HPDE6-E6E7 (cell line): ENCODE data around the gene SORCS1.
A peak's percentile ranks its signal among the peaks of the same experiment; 100 is the strongest.

Experiments
- DNase-seq: peaks from one replicate; pipeline ENCODE4 v3.0.0; 2011; ENCODE audit warnings: missing footprints; ENCODE audit errors: extremely low spot score

Gene SORCS1

DNA sequence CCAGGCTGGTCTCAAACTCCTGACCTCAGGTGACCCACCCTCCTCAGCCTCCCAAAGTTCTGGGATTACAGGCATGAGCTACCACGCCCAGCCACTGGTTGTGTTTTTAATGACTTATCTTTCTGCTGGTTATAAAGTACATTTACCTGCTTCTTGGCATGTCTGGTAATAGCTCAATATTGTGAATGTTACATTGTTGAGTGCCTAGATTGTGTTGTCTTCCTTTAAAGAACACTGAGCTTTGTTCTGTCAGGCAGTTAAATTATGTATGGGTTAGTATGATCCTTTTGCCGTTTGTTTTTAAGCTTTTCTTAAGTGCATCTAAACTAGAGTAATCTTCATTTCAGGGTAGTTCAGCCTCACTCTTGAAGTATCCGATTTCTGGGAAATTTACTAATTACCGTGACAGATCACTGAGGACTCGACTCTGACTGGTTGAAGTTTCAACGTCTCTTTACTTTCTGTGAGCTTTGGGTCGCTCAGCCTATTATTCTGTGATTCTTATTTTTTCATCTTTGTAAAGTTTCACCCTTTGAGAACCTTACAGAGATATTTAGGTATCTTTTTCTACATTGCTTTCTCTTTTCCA, 617.4 kb downstream of the SORCS1 start:
- no peak for DNase-seq

DNA sequence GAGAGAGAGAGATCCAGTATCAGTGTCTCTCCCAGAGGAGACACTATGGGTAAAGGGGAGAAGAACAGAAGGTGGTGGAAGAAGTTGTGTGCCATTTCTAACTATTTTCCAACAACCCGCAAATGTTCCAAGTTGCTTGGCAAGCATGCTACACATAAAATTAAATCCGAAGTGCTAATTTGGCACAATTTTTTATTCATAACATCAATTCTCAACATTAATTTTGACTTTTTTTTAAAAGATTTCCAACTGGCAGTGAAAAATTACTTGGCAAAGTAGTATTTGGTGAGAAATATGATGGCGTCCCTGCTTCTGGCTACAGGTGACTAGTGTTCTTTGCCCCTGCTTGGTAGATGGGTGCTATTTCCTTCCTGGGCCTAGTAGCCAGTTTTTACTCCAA, 622.0 kb downstream of the SORCS1 start:
- no peak for DNase-seq

DNA sequence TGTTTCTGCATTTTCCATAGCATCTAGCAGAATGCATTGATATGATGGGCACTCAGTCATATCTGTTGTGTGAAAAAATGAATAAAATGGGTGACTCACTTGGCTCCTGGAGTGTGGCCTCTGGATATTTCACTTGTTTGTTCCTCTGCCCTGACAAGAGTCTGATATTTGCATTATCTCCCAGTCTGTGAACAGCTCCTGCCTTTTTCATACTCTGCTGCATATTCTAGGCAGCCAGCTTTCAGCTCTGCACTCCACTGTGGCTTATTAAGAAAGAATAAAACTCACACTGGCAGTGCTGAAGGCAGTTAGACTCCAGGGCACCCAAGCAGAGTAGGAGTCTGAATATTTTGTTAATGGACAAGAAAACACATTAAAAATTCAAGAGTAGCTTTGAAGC, 623.9 kb downstream of the SORCS1 start:
- DNase-seq, result peak; percentile 3

DNA sequence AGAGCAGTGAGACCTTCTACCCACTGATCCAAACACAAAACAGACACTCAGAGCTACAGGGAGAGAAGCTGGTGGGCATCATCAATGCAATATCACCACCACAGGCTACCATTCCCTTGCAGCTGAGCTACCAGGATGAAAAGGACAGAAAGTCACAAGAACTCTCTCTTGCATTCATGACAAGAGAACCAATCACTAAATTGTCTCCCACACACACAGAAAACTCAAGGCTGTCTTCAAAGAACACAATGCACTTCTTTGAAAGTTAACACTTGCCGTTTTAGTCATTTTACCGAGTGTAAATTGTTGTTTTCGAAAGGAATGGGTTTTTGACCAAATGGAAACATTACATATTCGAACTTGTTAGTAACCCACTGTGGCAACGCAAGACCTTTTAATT, 626.6 kb downstream of the SORCS1 start:
- no peak for DNase-seq

DNA sequence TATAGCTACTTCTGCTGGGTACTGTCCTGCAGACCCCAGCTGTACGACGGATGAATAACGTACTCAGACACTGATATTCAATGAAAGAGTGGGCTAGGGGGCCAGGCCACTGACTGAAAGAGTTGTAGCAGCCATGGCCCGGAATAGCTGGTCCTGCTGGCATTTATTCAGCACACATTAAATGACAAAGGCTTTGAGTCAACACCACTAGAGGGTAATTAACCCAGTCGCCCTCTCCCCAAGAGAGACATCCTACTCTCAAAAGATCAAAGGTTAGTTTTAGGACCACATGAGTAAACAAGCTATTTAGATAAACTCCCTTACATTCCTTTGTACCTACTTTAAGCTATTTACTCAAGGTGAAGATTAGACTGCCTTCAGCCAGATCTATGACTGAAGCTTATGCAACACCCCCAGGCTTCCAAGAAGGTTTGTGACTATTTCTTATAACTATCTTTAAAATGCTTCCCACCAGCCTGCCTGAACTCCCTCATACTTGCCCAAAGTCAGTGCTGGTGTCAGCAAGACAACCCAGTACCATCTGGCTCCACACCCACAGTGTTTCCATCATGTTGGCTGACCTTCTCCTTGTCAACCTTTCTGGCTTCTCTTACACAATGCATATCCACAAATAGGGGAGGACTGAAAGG, 629.1 kb downstream of the SORCS1 start:
- no peak for DNase-seq

DNA sequence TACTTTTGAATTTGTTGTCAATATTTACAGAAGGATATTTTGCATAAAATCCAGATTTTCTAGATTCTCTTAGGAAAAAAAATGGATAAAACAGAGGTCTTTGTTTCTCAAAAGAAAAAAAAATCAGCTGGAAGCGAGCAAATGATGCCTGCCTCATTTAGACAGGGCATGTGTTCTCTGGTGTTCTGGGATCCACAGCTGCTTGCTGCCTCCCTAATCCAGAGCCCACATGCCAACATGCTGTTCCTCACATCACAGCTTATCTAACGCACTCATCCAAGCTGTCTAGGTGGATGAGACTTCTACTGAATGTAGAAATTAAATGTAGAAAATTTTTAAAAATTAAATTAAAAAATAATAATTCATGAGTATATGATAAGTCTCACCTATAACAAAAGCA, 630.1 kb downstream of the SORCS1 start:
- DNase-seq, result no peak

DNA sequence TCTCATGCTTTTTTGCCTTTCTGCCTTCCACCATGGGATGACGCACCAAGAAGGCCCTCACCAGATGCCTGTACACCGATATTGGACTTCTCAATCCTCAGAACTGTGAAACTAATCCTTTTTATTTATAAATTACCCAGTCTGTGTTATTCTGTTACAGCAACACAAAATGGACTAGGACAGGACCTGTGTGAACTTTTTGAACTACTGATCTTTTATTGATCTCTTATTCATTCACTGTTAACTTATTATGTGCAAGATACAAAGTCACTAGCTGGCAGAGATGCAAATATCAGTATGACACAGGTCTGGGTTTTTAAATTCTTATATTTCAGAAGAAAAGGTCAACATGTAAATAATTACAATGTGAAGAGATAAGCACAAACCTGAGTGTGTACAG, 635.8 kb downstream of the SORCS1 start:
- no peak for DNase-seq

DNA sequence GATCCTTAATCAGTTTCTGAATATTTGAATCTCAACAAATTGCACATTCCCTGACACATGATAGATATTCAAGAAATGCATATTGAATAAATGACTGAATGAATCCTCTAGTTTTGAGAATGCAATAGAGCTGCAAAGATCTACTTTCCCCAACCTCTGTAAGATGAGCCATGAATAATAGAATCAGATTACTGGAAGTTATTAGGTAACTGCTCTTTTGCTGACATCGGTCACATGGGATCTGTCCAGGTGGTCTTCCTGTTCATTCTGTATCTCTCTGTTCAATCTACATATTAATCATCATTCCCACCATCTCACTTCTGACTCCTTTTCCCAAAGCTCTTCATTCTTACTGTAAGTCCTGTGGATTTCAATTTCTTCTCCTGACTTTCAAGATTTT, 638.7 kb downstream of the SORCS1 start:
- no peak for DNase-seq
